Stimulated activated CD4-positive, alpha-beta T cell treated with anti-CD3 and anti-CD28 coated beads, Interleukin-15, amount 100 ng/mL, for 24 hours (primary cell): ENCODE results near the gene RARS2.
"Not testable (repeated sequence)": the region's sequence is repeated elsewhere in the genome, so short reads cannot be mapped to it uniquely, and the experiment has no call there.

Source experiments
- DNase-seq: peaks from one replicate; pipeline ENCODE4 v3.0.0-alpha.2; 2020

Gene RARS2, protein sequence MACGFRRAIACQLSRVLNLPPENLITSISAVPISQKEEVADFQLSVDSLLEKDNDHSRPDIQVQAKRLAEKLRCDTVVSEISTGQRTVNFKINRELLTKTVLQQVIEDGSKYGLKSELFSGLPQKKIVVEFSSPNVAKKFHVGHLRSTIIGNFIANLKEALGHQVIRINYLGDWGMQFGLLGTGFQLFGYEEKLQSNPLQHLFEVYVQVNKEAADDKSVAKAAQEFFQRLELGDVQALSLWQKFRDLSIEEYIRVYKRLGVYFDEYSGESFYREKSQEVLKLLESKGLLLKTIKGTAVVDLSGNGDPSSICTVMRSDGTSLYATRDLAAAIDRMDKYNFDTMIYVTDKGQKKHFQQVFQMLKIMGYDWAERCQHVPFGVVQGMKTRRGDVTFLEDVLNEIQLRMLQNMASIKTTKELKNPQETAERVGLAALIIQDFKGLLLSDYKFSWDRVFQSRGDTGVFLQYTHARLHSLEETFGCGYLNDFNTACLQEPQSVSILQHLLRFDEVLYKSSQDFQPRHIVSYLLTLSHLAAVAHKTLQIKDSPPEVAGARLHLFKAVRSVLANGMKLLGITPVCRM

DNA sequence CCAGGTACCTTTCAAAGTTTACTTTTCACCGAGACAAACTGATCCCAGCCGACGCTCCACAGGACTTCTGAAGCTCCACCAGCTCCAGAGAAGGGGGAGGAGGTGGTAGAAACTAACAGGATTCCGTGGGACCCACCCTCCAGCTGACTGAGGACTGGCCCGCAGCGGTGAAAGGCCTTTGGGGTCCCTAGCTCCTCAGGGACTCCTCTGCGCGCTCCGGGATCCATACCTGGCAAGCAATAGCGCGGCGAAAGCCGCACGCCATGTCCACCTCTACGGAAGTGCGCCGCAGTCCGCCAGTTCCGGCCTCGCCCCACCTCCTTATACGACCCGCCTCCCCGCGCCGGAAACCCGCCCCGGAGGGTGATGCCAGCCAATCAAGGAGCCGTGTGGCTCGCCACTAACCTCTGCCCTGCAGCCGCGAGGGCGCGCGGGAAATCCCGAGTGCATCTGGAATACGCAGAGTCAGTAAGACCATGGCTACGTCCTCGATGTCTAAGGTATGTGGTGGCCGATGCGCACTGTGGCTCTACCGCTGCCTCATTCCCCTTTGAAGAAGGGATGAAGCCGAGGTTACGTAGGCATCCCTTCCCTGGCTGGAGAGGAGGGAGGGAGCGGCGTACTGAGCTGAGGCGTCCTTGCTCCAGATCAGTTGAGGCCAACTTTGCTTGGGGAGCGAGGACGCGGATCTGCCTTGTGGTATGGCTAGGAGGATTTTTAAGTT, at the start of gene RARS2, which contains the start of gene ORC3:
RARS2 (minus strand) TSS at position 295 of the 724 bp plus-strand sequence; CDS start at position 265, 30 bp downstream.
ORC3 (plus strand) TSS at position 443 of the 724 bp plus-strand sequence; CDS start at position 477, 34 bp downstream.
- peak; percentile 97 for DNase-seq

DNA sequence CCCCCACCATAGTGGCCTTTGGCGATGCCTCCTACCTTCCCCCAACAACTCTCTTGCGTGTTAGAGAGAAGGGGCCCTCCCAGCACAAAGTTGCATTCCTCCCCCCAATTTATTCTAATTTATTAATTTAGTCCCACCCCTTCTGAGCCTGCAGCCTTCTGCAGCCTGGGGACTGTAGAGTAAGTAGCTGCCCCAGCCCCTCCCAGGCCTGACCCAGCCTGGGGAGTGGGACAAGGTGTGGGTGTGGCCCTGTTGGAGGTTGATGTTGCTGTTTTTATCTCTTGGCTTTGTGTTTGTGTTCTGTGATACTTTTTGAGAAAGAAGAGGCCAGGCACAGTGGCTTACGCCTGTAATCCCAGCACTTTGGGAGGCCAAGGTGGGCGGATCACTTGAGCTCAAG, 49.6 kb upstream of the RARS2 start:
- no peak for DNase-seq

DNA sequence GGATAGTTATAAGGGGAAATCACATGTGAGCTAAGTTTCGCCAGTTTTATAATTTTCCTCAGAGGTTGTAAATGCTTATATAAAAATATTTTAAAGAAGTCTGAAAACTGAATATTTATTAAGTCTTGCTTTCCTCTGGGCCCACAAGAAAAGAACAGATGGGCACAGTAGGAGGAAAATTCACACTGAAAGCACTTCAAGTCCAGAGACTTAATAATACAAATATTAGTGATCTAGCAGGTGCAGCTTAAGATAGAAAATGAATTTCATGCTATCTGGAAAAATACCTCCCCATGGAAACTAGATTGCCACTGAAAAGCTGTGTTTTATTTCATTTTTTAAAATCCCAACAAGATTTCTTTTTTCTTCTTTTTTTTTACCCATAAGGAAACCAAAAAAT, 47.3 kb upstream of the RARS2 start:
- DNase-seq = no peak

DNA sequence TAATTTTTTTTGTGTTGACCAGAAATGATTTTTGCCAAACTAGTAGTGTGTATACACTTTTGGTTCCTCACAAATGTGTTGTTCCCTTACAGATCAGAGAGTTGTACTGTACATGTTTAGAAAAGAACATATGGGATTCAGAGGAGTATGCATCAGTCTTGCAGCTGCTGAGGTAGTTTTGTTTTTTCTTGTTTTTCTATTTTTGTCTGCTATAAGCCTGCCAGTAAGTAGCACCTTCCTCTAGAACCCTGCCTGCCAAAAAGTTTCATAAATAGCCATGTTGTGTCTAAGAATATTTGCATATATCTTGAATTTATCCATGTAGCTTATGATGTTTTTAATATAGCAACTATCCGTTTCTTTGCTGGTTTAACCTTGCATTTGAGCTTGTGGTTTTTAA, 46.5 kb upstream of the RARS2 start:
- DNase-seq = no peak

DNA sequence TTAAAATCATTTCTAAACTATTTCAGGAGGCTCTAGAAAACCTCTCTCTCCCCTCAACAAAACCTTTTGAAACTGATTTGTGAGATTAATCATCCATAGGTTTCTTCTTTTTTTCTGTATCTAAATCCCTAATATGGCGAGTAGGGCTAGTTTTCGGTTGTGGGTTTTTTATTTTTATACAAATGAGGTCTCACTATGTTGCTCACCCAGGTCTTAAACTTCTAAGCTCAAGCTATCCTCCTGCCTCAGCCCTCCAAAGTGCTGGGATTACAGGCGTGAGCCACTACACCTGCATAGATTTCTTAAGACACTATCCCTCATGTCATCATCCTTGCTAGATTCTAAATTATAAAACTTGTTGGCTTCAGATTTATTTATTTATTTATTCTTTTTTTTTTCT, 44.1 kb upstream of the RARS2 start:
- DNase-seq = no peak

DNA sequence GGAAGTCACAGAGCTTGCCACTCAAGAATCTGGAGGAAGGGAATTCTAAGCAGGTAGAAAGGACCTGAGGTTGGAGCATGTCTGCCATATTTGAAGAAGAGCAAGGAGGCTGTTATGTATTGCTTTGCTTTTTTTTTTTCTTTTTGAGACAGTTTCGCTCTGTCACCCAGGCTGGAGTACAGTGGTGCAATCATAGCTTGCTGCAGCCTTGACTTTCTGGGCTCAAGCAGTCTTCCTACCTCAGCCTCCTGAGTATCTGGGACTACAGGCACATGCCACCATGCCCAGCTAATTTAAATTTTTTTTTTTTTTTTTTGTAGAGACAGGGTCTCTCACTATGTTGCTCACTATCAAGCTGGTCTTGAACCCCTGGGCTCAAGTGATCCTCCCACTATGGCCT, 41.0 kb upstream of the RARS2 start:
- DNase-seq = no peak

DNA sequence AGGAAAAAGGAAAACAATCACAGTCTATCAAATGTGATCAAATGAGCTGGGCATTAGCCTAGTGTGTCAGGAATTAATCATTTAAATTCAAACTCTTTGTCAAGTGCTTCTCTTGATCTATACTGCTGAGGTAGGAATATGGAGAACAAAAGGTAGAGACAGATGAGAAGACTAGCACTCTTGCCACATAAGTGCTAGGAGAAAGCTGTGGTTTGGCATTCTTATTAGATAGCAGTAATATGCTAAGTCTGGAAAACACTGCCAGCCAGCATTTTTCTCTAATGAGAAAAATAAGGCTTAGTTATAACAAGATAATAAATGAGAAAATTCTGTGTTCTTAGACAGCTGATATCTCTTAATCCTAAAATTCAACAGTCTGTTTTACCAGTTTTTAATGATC, 39.1 kb upstream of the RARS2 start:
- no peak for DNase-seq

DNA sequence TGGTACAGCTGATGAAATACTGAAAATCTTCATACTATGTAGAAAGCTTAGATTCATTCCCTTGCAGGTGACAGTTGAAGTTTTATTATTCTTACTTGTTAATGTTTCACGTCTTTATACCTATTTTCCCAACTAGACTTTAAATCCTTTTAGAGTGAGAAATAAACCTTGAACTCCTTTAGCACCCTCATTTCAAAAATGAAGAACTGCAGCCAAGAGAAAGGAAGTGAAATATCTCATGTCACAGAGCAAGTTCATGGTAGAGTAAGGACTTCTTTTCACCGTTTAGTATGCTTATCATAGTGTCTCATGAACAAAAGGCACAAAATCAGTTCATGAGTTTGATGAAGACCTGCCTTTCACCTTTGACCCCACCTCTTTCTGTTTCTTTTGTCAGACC, 38.6 kb upstream of the RARS2 start:
- DNase-seq = no peak

DNA sequence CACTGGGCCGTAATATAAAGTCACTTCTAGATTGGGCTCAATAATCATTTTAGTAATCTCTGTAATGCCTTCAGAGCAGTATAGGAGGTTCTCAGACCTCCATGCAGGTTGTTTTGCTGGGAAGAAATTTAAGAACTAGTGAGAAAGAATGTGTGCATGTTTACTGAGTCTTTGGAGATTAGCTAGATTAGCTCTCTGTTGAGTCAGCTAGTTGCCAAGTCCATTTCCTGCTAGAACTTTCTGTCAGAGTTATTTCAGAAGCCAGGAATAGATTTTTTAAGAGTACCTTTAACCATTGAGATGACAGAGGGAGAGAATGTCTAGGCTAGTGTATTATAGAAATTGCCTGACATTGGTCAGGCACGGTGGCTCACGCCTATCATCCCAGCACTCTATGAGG, 33.5 kb upstream of the RARS2 start:
- no peak for DNase-seq

DNA sequence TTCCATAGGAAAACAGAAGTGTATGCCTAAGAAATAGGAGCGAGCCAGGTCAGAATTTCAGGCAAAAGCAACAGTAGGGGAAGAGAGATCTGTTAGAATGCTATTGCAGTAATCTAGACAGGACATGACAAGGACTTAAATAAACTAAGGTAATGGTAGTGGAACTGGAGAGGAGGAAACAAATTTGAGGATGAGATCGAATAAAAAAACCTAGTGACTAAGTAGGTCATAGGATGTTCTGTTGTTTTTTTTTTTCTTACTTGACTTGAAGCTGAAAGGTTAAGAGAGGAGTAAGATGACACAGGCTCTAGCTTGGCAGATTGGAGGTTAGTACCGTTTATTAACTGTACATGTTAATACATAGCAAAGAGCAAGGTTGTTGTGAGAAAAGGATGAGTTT, 28.7 kb upstream of the RARS2 start:
- DNase-seq = no peak

DNA sequence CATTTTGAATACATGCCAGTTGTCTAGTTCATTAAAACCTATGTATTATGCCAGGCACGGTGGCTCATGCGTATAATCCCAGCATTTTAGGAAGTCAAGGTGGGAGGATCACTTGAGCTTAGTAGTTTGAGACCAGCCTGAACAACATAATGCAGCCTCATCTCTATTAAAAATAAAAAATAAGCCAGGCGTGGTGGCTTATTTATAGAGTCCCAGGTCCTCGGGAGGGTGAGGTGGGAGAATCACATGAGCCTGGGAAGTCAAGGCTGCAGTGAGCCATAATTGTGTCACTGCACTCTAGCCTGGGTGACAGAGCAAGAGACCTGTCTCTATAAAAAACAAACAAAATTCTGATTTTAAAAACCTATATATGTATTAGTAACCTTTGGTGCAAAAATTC, 27.6 kb upstream of the RARS2 start:
- no peak for DNase-seq

DNA sequence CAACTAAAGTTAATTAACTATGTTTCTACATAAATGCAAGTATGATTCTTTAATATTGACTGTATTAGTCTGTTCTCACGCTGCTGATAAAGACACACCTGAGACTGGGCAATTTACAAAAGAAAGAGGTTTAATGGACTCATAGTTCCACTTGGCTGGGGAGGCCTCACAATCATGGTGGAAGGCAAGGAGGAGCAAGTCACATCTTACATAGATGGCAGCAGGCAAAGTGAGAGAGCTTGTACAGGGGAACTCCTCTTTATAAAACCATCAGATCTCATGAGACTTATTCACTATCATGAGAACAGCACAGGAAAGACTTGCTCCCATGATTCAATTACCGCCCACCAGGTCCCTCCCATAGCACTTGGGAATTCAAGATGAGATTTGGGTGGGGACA, 23.2 kb upstream of the RARS2 start:
- DNase-seq = not testable (repeated sequence)

DNA sequence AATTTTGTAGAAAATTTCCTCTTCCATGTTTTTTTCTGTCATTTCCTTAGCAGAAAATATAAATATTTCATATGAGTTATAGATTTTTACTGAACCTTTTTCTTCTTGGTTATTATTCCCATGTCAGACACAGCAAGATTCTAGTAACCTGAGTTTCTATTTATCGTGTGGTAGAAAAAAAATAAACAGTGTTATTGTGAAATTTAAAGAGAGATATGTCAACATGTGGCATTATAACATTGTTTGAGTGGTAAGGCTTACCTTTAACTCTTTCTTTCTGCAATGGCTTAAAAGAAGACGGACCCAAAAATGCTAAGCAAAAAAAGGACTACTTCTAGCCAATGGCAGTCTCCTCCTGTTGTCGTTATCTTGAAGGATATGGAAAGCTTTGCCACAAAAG, 19.0 kb upstream of the RARS2 start:
- DNase-seq = no peak

DNA sequence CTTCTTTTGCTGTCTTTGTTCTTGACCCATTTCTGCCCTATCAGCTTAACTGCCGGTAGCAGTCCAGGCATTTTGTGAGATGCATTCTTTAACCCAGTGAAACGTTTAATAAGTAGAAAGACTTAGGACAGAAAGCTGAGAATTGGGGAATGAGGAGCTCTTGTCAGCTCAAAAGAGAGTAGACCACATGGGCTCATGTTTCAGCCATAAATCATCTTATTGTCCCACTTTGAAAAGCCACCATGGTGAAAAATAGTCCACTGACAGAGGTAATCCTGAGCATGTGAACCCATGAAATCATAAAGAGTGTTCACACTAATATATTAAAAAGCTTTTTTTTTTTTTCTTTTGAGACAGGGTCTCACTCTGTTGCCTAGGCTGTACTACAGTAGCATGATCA, 16.4 kb upstream of the RARS2 start:
- no peak for DNase-seq

DNA sequence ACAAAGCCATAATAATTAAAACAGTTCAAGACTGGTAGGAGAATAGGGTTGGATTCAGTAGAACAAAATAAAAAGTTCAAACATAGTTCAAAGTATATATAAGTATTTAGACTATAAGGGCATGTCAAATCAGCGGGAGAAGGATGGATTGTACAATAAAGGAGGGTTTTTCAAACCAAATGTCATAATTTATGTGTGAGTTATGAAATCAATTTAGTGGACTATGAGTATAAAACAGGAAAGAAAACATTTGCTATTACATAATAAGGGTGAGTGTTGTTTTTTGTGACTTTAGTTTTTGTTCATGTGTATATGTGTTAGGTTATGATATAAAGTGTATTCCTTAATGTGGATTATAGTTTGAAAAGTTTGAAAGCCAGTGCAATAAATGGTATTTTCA, 10.8 kb upstream of the RARS2 start:
- no peak for DNase-seq

DNA sequence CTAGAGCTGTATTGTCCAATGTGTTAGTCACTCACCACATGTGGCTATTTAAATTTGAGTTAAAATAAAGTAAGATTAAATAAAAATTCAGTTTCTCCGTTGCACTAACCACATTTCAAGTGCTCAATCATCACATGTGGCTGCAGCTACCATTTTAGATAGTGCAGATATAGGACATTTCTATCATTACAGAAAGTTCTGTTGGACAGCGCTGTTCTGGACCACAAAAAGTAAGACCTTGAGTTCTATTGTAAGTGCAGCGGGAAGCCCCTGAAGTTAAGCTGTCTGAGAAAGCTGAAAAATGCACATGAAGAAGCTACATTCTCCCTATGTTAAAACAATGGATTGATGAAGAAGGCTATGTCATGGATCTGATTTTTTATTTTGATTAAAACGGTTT, 1.2 kb upstream of the RARS2 start:
- no peak for DNase-seq

DNA sequence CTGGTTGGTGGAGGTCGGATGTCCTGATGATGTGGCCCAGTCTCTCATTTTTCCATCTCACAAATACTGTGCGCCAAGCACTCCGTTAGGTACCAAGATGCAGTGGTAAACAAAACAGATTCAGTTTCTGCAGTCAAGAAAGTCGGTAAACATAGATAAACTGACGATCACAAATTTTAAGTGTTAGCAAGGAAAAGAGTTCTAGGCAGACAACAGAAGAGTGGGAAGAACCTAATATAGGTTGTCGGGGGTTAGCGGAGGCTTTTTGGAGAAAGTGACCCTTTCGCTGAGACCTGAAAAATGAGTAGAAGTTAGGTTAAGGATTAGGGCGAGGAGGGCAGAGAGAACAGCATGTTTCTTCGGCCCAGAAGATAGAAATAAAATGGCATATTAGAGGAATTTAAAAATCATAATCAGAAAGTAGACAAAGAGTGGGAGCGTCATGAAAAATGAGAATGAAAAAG, 662 bp upstream of the RARS2 start:
- no peak for DNase-seq

DNA sequence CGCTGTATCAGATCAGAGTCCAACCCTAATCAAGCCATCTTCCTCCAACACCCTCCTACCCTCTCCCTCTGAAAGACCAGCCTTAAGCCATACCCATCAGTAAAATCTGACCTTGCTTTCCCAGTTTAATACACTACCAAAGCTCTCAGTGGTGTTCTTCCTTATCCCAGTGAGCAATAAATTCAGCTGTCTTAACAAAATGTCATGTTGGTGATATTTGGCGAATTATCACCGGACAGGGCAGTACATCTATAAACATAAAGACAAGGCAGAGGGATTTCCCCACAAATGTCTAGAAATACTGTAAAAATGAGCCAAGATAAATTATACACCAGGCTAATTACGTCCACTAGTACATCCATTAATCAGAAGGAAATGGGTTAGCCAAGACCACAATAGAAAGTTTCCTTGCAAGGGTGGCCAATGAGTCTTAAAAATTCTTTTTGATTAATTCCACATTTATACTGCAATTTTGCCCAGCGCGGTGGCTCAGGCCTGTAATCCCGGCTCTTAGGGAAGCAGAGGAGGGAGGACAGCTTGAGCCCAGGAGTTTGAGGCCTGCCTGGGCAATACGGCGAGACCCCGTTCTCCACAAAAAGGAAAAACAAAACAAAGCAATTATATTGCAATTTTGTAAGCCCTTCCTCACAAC, 905 bp downstream of the RARS2 start:
- DNase-seq = no peak

DNA sequence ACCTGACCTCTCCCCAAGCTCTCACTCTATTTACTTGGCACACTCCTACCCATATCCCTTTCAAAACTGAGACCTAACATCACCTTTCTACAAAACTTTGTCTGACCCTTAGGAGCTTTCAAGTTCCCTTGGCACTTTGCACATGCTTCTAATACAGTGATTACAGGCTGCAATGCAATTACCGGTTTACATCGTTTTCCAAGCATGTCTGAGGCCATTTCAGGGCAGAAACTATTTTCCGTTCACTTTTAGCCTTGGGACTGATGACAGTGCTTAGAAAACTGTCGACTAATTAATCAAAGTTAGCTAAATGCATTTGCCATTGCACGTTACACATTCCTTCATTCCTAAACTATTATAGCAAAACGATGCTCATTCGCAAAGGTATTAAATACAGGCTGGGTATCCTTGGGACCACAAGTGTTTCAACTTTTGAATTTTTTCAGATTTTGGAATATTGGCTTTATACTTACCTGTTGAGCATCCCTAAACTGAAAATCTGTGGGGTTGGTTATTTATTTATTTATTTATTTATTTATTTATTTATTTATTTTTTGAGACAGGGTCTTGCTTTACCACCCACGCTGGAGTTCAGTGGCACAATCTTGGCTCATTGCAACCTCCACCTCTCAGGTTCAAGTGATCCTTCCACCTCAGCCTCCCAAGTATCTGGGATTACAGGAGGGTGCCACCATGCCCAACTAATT, 3.3 kb downstream of the RARS2 start:
- no peak for DNase-seq

DNA sequence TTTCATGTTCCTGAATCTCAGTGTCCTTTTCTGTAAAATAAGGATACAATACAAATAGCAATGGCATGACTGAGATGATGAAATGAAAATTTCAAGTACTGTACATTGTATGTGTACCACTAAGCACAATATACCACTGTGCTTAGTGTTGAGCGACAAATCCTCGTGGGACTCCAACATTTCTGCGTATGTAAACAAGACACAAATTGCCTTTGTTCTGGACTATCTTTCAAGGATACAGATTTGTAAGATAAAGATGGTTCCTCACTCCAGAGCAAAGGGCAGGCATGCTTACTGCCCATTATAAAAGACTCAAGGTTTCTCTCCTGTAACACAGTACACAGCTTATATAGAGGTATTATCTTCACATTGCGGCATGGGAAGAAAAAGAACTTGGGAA, 6.0 kb downstream of the RARS2 start:
- no peak for DNase-seq

DNA sequence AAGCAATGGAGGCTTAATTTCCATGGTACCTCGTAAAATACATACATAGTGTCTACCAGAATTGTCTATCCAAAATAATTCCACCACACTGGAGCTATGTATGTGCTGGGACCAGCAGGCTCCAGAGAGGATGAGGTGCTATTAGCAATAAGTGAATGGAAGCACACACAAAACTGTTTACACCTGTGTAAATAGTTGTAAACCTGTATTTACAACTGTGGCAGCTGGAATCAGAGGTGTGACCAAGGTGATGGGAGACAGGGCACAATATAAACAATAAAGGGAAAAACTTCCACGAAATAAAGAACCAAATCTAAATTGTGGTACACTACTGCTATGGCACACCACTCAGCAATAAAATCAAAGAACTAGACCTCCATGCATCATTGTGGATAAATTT, 14.4 kb downstream of the RARS2 start:
- no peak for DNase-seq

DNA sequence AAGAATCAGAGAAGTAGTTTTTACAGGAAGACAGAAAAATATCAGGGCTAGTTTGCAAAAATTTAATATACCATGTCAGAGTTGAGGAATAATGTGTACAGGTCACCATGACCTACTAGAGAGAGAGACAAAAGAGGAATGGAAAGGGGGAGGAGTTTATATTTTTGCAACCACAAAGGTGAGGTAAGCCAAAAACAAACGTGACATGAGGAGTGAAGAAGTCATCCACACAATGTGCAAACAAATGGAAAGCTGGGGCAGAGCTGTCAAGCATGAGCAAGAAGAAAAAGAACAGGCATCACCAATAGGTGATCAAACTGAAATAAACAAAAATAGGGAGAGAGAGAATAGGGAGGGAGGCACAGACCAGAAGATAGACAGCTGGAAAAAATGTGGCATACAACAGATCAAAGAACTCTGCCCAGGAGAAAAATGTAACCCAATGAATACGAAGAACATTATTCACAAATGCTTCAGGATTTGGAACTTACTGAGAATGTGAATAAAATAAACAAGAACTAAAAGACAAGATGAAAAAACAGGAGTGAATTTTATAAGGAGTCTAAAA, 15.5 kb downstream of the RARS2 start:
- no peak for DNase-seq
